H1 (cell line): ENCODE measurements around the gene USB1. TPM values are rescaled to one million over a fixed set of nuclear protein-coding genes. Genes with fewer than 3 reads are reported as not detected.
A peak's percentile ranks its signal among the peaks of the same experiment; 100 is the strongest.

ENCODE experiments used
- CTCF ChIA-PET: fragments of 300-600 bp; sonication (Branson Sonifier 250); formaldehyde crosslinking; loops from one replicate; lab custom pipeline; 2021; ENCODE audit not compliant: partially characterized antibody; lab: Charles Lee
- POLR2A ChIA-PET: fragments of 300-600 bp; sonication (Branson Sonifier 250); formaldehyde crosslinking; loops from one replicate; lab custom pipeline; 2021; ENCODE audit warnings: inconsistent platforms; ENCODE audit not compliant: partially characterized antibody; lab: Charles Lee
- DNase-seq, 2 experiments: peaks; one replicate each; pipeline versions ENCODE4 v3.0.0 to v3.0.0-alpha.2; 2010 to 2022; ENCODE audit warnings: low spot score in 2 of 2, low read depth in 1 of 2, mixed read lengths in 1 of 2
- FAIRE-seq: peaks from 2 replicates; lab custom pipeline; 2011; peaks lifted over from hg19 to GRCh38; lab: Jason Lieb, UNC
- H2AFZ ChIP-seq: 2 replicates; pipeline ENCODE4 v1.8.1; 2012; ENCODE audit warnings: low read length, inconsistent platforms
- H2AK5ac ChIP-seq: 2 replicates; pipeline ENCODE4 v1.6.1; 2013; ENCODE audit warnings: low read depth, low read length
- H2BK120ac ChIP-seq: replicated peaks from 2 replicates; pipeline ENCODE3; 2013; ENCODE audit warnings: low read depth, low read length, inconsistent platforms
- H2BK12ac ChIP-seq: 2 replicates; pipeline ENCODE4 v1.6.1; 2013; ENCODE audit warnings: low read depth, low read length
- H2BK15ac ChIP-seq: 2 replicates; pipeline ENCODE4 v1.6.1; 2013; ENCODE audit warnings: low read length
- H2BK20ac ChIP-seq: 2 replicates; pipeline ENCODE4 v1.6.1; 2013; ENCODE audit warnings: low read length
- H2BK5ac ChIP-seq: 2 replicates; pipeline ENCODE4 v1.6.1; 2013; ENCODE audit warnings: low read depth, low read length
- H3K14ac ChIP-seq: 2 replicates; pipeline ENCODE4 v1.6.1; 2013; ENCODE audit warnings: inconsistent platforms; ENCODE audit not compliant: insufficient read length
- H3K18ac ChIP-seq: 2 replicates; pipeline ENCODE4 v1.6.1; 2013; ENCODE audit warnings: low read length; ENCODE audit errors: extremely low read depth
- H3K23ac ChIP-seq: 2 replicates; pipeline ENCODE4 v1.6.1; 2013; ENCODE audit warnings: inconsistent platforms; ENCODE audit not compliant: insufficient read length
- H3K23me2 ChIP-seq: 2 replicates; pipeline ENCODE4 v1.6.1; 2013; ENCODE audit warnings: low read depth, low read length
- H3K27ac ChIP-seq: 2 replicates; pipeline ENCODE4 v1.6.1; 2011; ENCODE audit warnings: low read depth, low read length, inconsistent platforms
- H3K27me3 ChIP-seq, 4 experiments: replicated peaks in 1 of 4; 1 replicate in 1 of 4; 2 replicates in 3 of 4; pipeline versions ENCODE4 v1.6.1 to v1.8.1; 2011 to 2013; ENCODE audit warnings: low read length in 3 of 4, mild to moderate bottlenecking in 3 of 4, inconsistent platforms in 2 of 4, mixed read lengths in 2 of 4, moderate library complexity in 1 of 4; ENCODE audit not compliant: control insufficient read depth in 3 of 4, insufficient read depth in 3 of 4; ENCODE audit errors: extremely low read depth in 1 of 4
- H3K36me3 ChIP-seq, 4 experiments: 2 replicates each; pipeline versions ENCODE4 v1.6.1 to v1.8.1; 2011 to 2013; ENCODE audit warnings: mild to moderate bottlenecking in 4 of 4, low read length in 3 of 4, moderate library complexity in 2 of 4, control low read depth in 1 of 4, inconsistent platforms in 1 of 4; ENCODE audit not compliant: insufficient read depth in 4 of 4, control insufficient read depth in 2 of 4
- H3K4ac ChIP-seq: replicated peaks from 2 replicates; pipeline ENCODE3; 2013; ENCODE audit warnings: low read length, low read depth, mixed read lengths, inconsistent platforms; ENCODE audit not compliant: insufficient read length
- H3K4me1 ChIP-seq, 4 experiments: replicated peaks in 1 of 4; 1 replicate in 1 of 4; 2 replicates in 3 of 4; pipeline versions ENCODE4 v1.6.1 to v1.8.1; 2011 to 2013; ENCODE audit warnings: low read length in 3 of 4, inconsistent platforms in 2 of 4, mixed read lengths in 1 of 4; ENCODE audit not compliant: insufficient read depth in 4 of 4, control insufficient read depth in 3 of 4
- H3K4me2 ChIP-seq, 2 experiments: 2 replicates each; pipeline versions ENCODE4 v1.6.1 to v1.8.1; 2011 to 2013; ENCODE audit warnings: low read depth in 2 of 2, low read length in 2 of 2, control low read depth in 1 of 2, inconsistent platforms in 1 of 2, mild to moderate bottlenecking in 1 of 2; ENCODE audit not compliant: insufficient read depth in 1 of 2
- H3K4me3 ChIP-seq, 4 experiments: fragments of 200-600, 300-600 bp in 1 of 4; sonication (generic), shearing (Covaris generic), sonication (Bioruptor Twin) in 1 of 4; 2 replicates each; pipeline versions ENCODE4 v1.5.1 to v1.8.1; 2011 to 2016; ENCODE audit warnings: low read length in 4 of 4, low read depth in 3 of 4, control low read depth in 2 of 4, inconsistent platforms in 2 of 4, mild to moderate bottlenecking in 2 of 4, mixed read lengths in 1 of 4, moderate library complexity in 1 of 4; ENCODE audit not compliant: insufficient read depth in 2 of 4; ENCODE audit errors: extremely low read depth in 1 of 4
- H3K56ac ChIP-seq: replicated peaks from 2 replicates; pipeline ENCODE3; 2013; ENCODE audit warnings: low read depth, mild to moderate bottlenecking, mixed read lengths, low read length, inconsistent platforms; ENCODE audit not compliant: insufficient read length
- H3K79me1 ChIP-seq: 2 replicates; pipeline ENCODE4 v1.6.1; 2013; ENCODE audit warnings: low read depth, low read length, control low read depth
- H3K79me2 ChIP-seq, 2 experiments: 2 replicates each; pipeline versions ENCODE4 v1.6.1 to v1.8.1; 2012 to 2013; ENCODE audit warnings: low read length in 2 of 2, mild to moderate bottlenecking in 2 of 2, inconsistent platforms in 1 of 2; ENCODE audit not compliant: insufficient read depth in 2 of 2, control insufficient read depth in 1 of 2
- H3K9ac ChIP-seq, 4 experiments: replicated peaks in 1 of 4; 1 replicate in 1 of 4; 2 replicates in 3 of 4; pipeline versions ENCODE4 v1.6.1 to v1.8.1; 2011 to 2013; ENCODE audit warnings: low read depth in 3 of 4, low read length in 3 of 4, control low read depth in 2 of 4, mild to moderate bottlenecking in 2 of 4, moderate library complexity in 2 of 4, inconsistent platforms in 1 of 4; ENCODE audit errors: extremely low read depth in 1 of 4
- H3K9me3 ChIP-seq, 2 experiments: 2 replicates each; pipeline versions ENCODE4 v1.6.1 to v1.8.1; 2012 to 2013; ENCODE audit warnings: mild to moderate bottlenecking in 2 of 2, moderate library complexity in 2 of 2, control low read depth in 1 of 2, inconsistent platforms in 1 of 2, low read depth in 1 of 2, low read length in 1 of 2, mixed read lengths in 1 of 2; ENCODE audit not compliant: insufficient read depth in 2 of 2
- H4K20me1 ChIP-seq, 2 experiments: replicated peaks in 1 of 2; 2 replicates each; pipeline versions ENCODE3 to v1.8.1; 2011 to 2013; ENCODE audit warnings: inconsistent platforms in 2 of 2, low read length in 2 of 2, mild to moderate bottlenecking in 1 of 2; ENCODE audit not compliant: insufficient read depth in 2 of 2, control insufficient read depth in 1 of 2
- H4K5ac ChIP-seq: 2 replicates; pipeline ENCODE4 v1.6.1; 2013; ENCODE audit warnings: low read length, low read depth, mixed read lengths, inconsistent platforms; ENCODE audit not compliant: insufficient read length
- H4K8ac ChIP-seq: 2 replicates; pipeline ENCODE4 v1.8.0; 2013; ENCODE audit warnings: mild to moderate bottlenecking, moderate library complexity, low read length, inconsistent platforms; ENCODE audit not compliant: insufficient read depth; ENCODE audit errors: extremely low read depth
- H4K91ac ChIP-seq: replicated peaks from 2 replicates; pipeline ENCODE3; 2013; ENCODE audit warnings: low read length, mixed read lengths, inconsistent platforms; ENCODE audit not compliant: insufficient read length
- BRCA1 ChIP-seq: IDR thresholded peaks from 2 replicates; pipeline ENCODE4 v1.6.1; 2012; ENCODE audit warnings: low read depth, low read length, improper control_type of control experiment
- MAX ChIP-seq: IDR thresholded peaks from 2 replicates; pipeline ENCODE4 v1.6.1; 2012; ENCODE audit warnings: inconsistent platforms
- SIX5 ChIP-seq: IDR thresholded peaks from 2 replicates; pipeline ENCODE4 v1.6.1; 2011; ENCODE audit warnings: mild to moderate bottlenecking, low read depth, low read length
- SRF ChIP-seq: IDR thresholded peaks from 2 replicates; pipeline ENCODE4 v1.6.1; 2011; ENCODE audit warnings: mild to moderate bottlenecking, low read depth, low read length, moderate library complexity
- TAF1 ChIP-seq: IDR thresholded peaks from 2 replicates; pipeline ENCODE4 v1.6.1; 2011; ENCODE audit warnings: mild to moderate bottlenecking, low read depth, low read length
- TEAD4 ChIP-seq: IDR thresholded peaks from 2 replicates; pipeline ENCODE4 v1.6.1; 2012; ENCODE audit warnings: low read depth, low read length, inconsistent platforms, mixed read lengths
- YY1 ChIP-seq: IDR thresholded peaks from 2 replicates; pipeline ENCODE4 v1.6.1; 2011; ENCODE audit warnings: low read depth, mild to moderate bottlenecking, low read length
- WGBS, 2 experiments: shearing (Covaris generic) in 1 of 2; methylation state at CpG; one replicate each; pipeline versions ENCODE4 v1.1.6 to v1.1.7; 2013 to 2015; ENCODE audit warnings: low lambda C conversion rate in 2 of 2, mixed read lengths in 2 of 2, inconsistent platforms in 1 of 2, low coverage in 1 of 2, missing lambda C conversion rate in 1 of 2; ENCODE audit not compliant: insufficient replicate concordance in 2 of 2, insufficient coverage in 1 of 2, insufficient read length in 1 of 2; ENCODE audit errors: extremely low coverage in 1 of 2, missing lambda C conversion rate in 1 of 2; 5-methylcytosine and 5-hydroxymethylcytosine counted together
- polyA plus RNA-seq, 7 experiments: library from polyadenylated mRNA; depleted of rRNA in 3 of 7; stranded (reverse) in 5 of 7; unstranded in 2 of 7; fragments of >200 nt in 5 of 7; fragments of 200-250 nt in 2 of 7; gene quantifications; 1 replicate in 5 of 7; 2 replicates in 1 of 7; 4 replicates in 1 of 7; pipeline versions ENCODE4 v1.2.1 to v1.2.3, GENCODE V29; 2011 to 2013; ENCODE audit warnings: missing spikeins in 2 of 7, mixed read lengths in 2 of 7
- total RNA-seq: library from RNA; stranded (reverse); fragmentation: NEBNext Ultra II Directional; extraction: Animal tissue kit (Norgen Biotek cat#: 25700); gene quantifications from 2 replicates; pipeline ENCODE4 v1.2.1, GENCODE V29; 2021

USB1 gene
- total and polyA plus RNA-seq, 2 of the 8 experiments (the other 6 are each of a cell fraction or from before 2014, with no cell fraction given) = 65.4 to 75.9 TPM

DNA sequence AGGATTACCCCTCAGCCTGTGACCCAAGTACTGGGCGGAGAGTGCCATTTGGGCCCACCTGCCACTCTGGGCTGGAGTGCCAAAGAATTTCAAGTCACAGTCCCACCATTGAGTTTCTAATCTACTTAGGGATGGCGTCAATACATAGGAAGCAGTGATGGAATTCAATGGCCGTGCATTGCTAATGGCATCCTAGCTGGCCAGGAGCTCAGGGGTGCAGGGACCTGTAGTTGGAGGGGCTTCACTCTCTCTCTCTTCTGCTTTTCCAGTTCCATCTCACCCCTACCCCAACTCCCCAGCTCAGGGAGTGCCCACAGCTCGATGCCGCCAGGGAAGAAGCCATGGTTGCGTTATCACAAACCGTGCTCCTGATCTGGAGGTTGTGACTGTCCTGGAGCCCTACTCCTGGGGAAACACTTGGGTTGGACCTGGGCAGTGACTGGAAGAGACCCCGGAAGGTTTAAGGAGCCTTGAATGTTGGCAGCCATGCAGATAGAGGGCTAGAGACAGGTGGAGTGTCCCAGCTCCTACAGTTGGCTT lies 26.8 kb downstream of the USB1 start:
- H2BK15ac ChIP-seq = peak overlapping the region; percentile 97; the same call in 1 of the 2 replicates
- H3K79me1 ChIP-seq = peaks cover 22% of the 10 kb centered on the region
- peak overlapping the region in 1 of 4 experiments; percentile 90; a peak in 3 of 8 replicates for H3K4me3 ChIP-seq
- H2AK5ac ChIP-seq = peak overlapping the region; percentile 77; the same call in 1 of the 2 replicates
- DNase-seq = no peak
- H3K23ac ChIP-seq = no peak overlapping the region
- H3K9me3 ChIP-seq = no peaks in the 10 kb centered on the region
- peak overlapping the region; percentile 99; the same call in 1 of the 2 replicates for H2BK12ac ChIP-seq
- peak overlapping the region; percentile 83 to 99 for H3K4me2 ChIP-seq
- H2AFZ ChIP-seq = no peak overlapping the region
- peak overlapping the region; percentile 89; the same call in 1 of the 2 replicates for H2BK5ac ChIP-seq
- no peak overlapping the region for H4K8ac ChIP-seq
- peak overlapping the region; percentile 29 for H2BK120ac ChIP-seq
- no peak overlapping the region for H3K14ac ChIP-seq
- peaks cover 0 to 41% of the 10 kb centered on the region in 2 experiments; a peak in 2 of 4 replicates for H3K79me2 ChIP-seq
- peak overlapping the region; percentile 9 for H3K56ac ChIP-seq
- peak overlapping the region; percentile 83 for H4K91ac ChIP-seq
- peak overlapping the region; percentile 98 for H2BK20ac ChIP-seq
- H4K5ac ChIP-seq = peak overlapping the region; percentile 8
- no peak for TF ChIP-seq BRCA1
- TF ChIP-seq SRF = no peak
- TF ChIP-seq MAX = 0 out of 2 replicates have a peak, but pooled peaks have one; percentile 11
- no peak for TF ChIP-seq SIX5
- TF ChIP-seq TAF1 = no peak
- peak; percentile 80 for TF ChIP-seq YY1
- peak; percentile 57; the same call in 1 of the 2 replicates for TF ChIP-seq TEAD4
- TF ChIP-seq, all 59 proteins: peak for 3
- Histone ChIP-seq H3K9ac (no peak overlapping the region), H3K23me2 (peaks cover 25% of the 10 kb centered on the region; the same call in 1 of the 2 replicates), H3K36me3 (no peaks in the 10 kb centered on the region), H3K4me1 (peaks cover 0 to 30% (median 18%) of the 10 kb centered on the region in 4 experiments; a peak in 6 of 7 replicates), H3K18ac (peak overlapping the region; percentile 55), H4K20me1 (peaks cover 0 to 18% of the 10 kb centered on the region in 2 experiments), H3K4ac (peak overlapping the region; percentile 81), H3K27ac (no peak overlapping the region), H3K27me3 (no peaks in the 10 kb centered on the region; a peak in 3 of 7 replicates)
- ChIA-PET CTCF (interaction anchor here (0.8 to 19.9 kb wide), 14 partner anchors 8 to 305 kb away, joined by 3 to 362 read pairs (median 6); partner anchors contain the start of gene CFAP20), POLR2A (interaction anchor here (0.6 to 3.6 kb wide), 11 partner anchors 8 to 575 kb away, joined by 3 to 15 read pairs (median 4); partner anchors contain the start of genes CFAP20 and KATNB1)
- 50% methylated on average over 8 of the region's 8 CpGs; no CpG with 5 or more reads in 1 of the 2 experiments for whole genome bisulfite sequencing, 2 experiments
- FAIRE-seq = no peak
